K562 (cell line): ENCODE results near the gene PLXDC1. TPM values are rescaled to one million over a fixed set of nuclear protein-coding genes. Genes with fewer than 3 reads are reported as not detected.
A peak's percentile ranks its signal among the peaks of the same experiment; 100 is the strongest.

ENCODE experiments used
- AFF4 ChIP-seq: sonication (generic); formaldehyde crosslinking; IDR thresholded peaks from 2 replicates; pipeline ENCODE4 v1.8.0; 2023; ENCODE audit warnings: mild to moderate bottlenecking, missing genetic modification reagents
- EGR1 ChIP-seq: fragments of 450-650 bp; conservative IDR thresholded peaks from 2 replicates; pipeline ENCODE4 v1.6.1; 2017; ENCODE audit warnings: mild to moderate bottlenecking
- FOXK2 ChIP-seq, 2 experiments: fragments of 450-650 bp; IDR thresholded peaks in 1 of 2; conservative IDR thresholded peaks in 1 of 2; 2 replicates each; pipeline ENCODE4 v1.6.1; 2016; ENCODE audit warnings: low read depth in 2 of 2, mild to moderate bottlenecking in 1 of 2
- LEF1 ChIP-seq: fragments of 450-650 bp; IDR thresholded peaks from 2 replicates; pipeline ENCODE4 v1.6.1; 2016; ENCODE audit warnings: mild to moderate bottlenecking
- NONO ChIP-seq, 2 experiments: fragments of 200-400 bp in 1 of 2; fragments of 450-650 bp in 1 of 2; formaldehyde crosslinking in 1 of 2; IDR thresholded peaks; 2 replicates each; pipeline ENCODE4 v1.6.1; 2017; ENCODE audit warnings: low read depth in 2 of 2, mild to moderate bottlenecking in 2 of 2, moderate library complexity in 2 of 2, low read length in 1 of 2
- PKNOX1 ChIP-seq: fragments of 450-650 bp; IDR thresholded peaks from 2 replicates; pipeline ENCODE4 v1.6.1; 2016
- SETDB1 ChIP-seq: IDR thresholded peaks from one replicate; pipeline ENCODE4 v1.6.1; 2012; ENCODE audit warnings: low read length, control low read depth, inconsistent platforms
- SRSF3 ChIP-seq: fragments of 200-400 bp; formaldehyde crosslinking; IDR thresholded peaks from 2 replicates; pipeline ENCODE4 v1.6.1; 2016; ENCODE audit warnings: mild to moderate bottlenecking, low read length, moderate library complexity; ENCODE audit not compliant: insufficient read depth
- ZNF75A ChIP-seq: fragments of 450-650 bp; formaldehyde crosslinking; IDR thresholded peaks from 2 replicates; pipeline ENCODE4 v1.4.0; 2020; ENCODE audit warnings: mild to moderate bottlenecking
- polyA plus RNA-seq, 8 experiments: library from polyadenylated mRNA; depleted of rRNA in 4 of 8; stranded (reverse) in 5 of 8; unstranded in 3 of 8; fragments of >200 nt; fragmentation: Nextera tagmentation in 2 of 8; fragmentation: Illumina TruSeq in 1 of 8; extraction: Ambion mirVana in 2 of 8; extraction: Trizol in 1 of 8; gene quantifications; 2 replicates each; pipeline versions ENCODE4 v1.2.1 to v1.2.3, GENCODE V29; 2011 to 2014; ENCODE audit warnings: inconsistent platforms in 1 of 8, missing spikeins in 1 of 8
- total RNA-seq, 7 experiments: library from RNA; depleted of rRNA in 6 of 7; stranded (reverse); fragments of >200 nt in 6 of 7; fragmentation: Illumina TruSeq in 2 of 7; extraction: Trizol in 2 of 7; gene quantifications; 2 replicates each; pipeline versions ENCODE4 v1.2.1 to v1.2.3, GENCODE V29; 2011 to 2021; ENCODE audit warnings: low replicate concordance in 1 of 7
- TF ChIP-seq, protein P1 (sequence below): fragments of 250-450 bp; sonication (Bioruptor Pico); IDR thresholded peaks from 2 replicates; pipeline ENCODE4 v1.9.0; 2021; ENCODE audit warnings: mild to moderate bottlenecking, inconsistent platforms

Gene PLXDC1
- total and polyA plus RNA-seq, 9 of the 15 experiments (the other 6 are each of a cell fraction or from before 2014, with no cell fraction given): not detected

GRCh38 chr17:39196808-39197291 is 45.4 kb upstream of the PLXDC1 start (continued):
- TF ChIP-seq AFF4 (CRISPR knock-in tag) (no peak), EGR1 (peak; percentile 52), NONO (IDR thresholded peaks at IDR 0.05; ENCODE audit: low read depth in 2 of 2, low read length in 1 of 2) (no peak), SETDB1 (no peak), ZNF75A (no peak), LEF1 (no peak), PKNOX1 (0 out of 2 replicates have a peak, but pooled peaks have one; percentile 35), SRSF3 (no peak), FOXK2 (conservative IDR thresholded peaks at IDR 0.05 in 1 of 2, IDR thresholded peaks at IDR 0.05 in 1 of 2; ENCODE audit: low read depth in 2 of 2) (no peak)
- TF ChIP-seq, protein P1, sequence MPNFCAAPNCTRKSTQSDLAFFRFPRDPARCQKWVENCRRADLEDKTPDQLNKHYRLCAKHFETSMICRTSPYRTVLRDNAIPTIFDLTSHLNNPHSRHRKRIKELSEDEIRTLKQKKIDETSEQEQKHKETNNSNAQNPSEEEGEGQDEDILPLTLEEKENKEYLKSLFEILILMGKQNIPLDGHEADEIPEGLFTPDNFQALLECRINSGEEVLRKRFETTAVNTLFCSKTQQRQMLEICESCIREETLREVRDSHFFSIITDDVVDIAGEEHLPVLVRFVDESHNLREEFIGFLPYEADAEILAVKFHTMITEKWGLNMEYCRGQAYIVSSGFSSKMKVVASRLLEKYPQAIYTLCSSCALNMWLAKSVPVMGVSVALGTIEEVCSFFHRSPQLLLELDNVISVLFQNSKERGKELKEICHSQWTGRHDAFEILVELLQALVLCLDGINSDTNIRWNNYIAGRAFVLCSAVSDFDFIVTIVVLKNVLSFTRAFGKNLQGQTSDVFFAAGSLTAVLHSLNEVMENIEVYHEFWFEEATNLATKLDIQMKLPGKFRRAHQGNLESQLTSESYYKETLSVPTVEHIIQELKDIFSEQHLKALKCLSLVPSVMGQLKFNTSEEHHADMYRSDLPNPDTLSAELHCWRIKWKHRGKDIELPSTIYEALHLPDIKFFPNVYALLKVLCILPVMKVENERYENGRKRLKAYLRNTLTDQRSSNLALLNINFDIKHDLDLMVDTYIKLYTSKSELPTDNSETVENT: no peak
